Activated CD4-positive, alpha-beta T cell treated with anti-CD3 and anti-CD28 coated beads, Interleukin-2, amount 10 ng/mL, durations not matched to agents 7 days and 5 days (primary cell): ENCODE data around the gene ALAS1. TPM values are rescaled to one million over a fixed set of nuclear protein-coding genes. Genes with fewer than 3 reads are reported as not detected.

Experiments
- CTCF ChIA-PET: fragments of 350-600 bp; sonication (Branson Sonifier 250); formaldehyde crosslinking; loops from one replicate; lab custom pipeline; 2021; ENCODE audit warnings: antibody characterized with exemption; lab: Charles Lee
- POLR2A ChIA-PET: fragments of 350-600 bp; sonication (Branson Sonifier 250); formaldehyde crosslinking; loops from one replicate; lab custom pipeline; 2021; ENCODE audit warnings: antibody characterized with exemption; lab: Charles Lee
- DNase-seq: peaks from one replicate; pipeline ENCODE4 v3.0.0-alpha.2; 2020
- H3K27ac Mint-ChIP-seq: one replicate; pipeline ENCODE4 v1.8.0; 2021; ENCODE audit warnings: mild to moderate bottlenecking, moderate library complexity, mixed read lengths
- H3K27me3 Mint-ChIP-seq: one replicate; pipeline ENCODE4 v1.8.0; 2021; ENCODE audit warnings: mixed read lengths
- H3K36me3 Mint-ChIP-seq: one replicate; pipeline ENCODE4 v1.8.0; 2021; ENCODE audit warnings: low read depth, mixed read lengths
- H3K4me1 Mint-ChIP-seq: one replicate; pipeline ENCODE4 v1.8.0; 2021; ENCODE audit warnings: mixed read lengths
- H3K4me3 Mint-ChIP-seq: one replicate; pipeline ENCODE4 v1.8.0; 2021; ENCODE audit warnings: mild to moderate bottlenecking, moderate library complexity, mixed read lengths
- H3K9me3 Mint-ChIP-seq: one replicate; pipeline ENCODE4 v1.8.0; 2021; ENCODE audit warnings: mixed read lengths
- total RNA-seq, 2 experiments: library from RNA; stranded (reverse); gene quantifications; one replicate each; pipeline ENCODE4 v1.2.3, GENCODE V29; 2021

Gene ALAS1
- total RNA-seq, 2 experiments from 2014 or later: 47.5 to 58.4 TPM

GRCh38 chr3:52256159-52256558 is 58.2 kb downstream of the ALAS1 start:
- ChIA-PET CTCF (interaction anchor here (0.7 to 2.0 kb wide), 3 partner anchors 11 to 260 kb away, joined by 3 to 4 read pairs (median 4); no protein-coding TSS in a partner anchor), POLR2A (no interaction called here)
- peak overlapping the region; percentile 97 for H3K27ac Mint-ChIP-seq
- peaks cover 91% of the 10 kb centered on the region for H3K4me1 Mint-ChIP-seq
- no peaks in the 10 kb centered on the region for H3K9me3 Mint-ChIP-seq
- peaks cover 92% of the 10 kb centered on the region for H3K36me3 Mint-ChIP-seq
- DNase-seq: no peak
- no peaks in the 10 kb centered on the region for H3K27me3 Mint-ChIP-seq
- no peak overlapping the region for H3K4me3 Mint-ChIP-seq

DNA sequence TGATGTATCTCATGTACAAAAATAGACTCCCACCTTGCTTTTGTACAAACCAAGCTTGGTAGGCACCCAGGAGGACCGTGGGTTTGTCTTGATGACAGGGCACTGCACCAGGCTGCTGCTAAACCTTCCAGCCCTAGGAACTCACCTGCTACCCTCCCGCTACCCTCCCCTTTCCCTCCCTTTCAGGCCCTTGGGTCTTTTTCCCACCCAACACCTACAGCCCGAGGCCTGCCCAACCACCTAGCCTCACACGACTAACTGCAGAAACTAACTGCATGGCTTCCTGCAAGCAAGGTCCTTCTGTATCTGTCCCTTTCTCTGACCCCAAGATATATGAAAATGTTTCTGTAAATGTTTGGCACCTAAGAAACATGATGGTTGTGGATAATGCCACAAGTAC is 58.7 kb downstream of the ALAS1 start:
- H3K27ac Mint-ChIP-seq: peak overlapping the region; percentile 97
- no peak for DNase-seq
- H3K27me3 Mint-ChIP-seq: no peaks in the 10 kb centered on the region
- ChIA-PET POLR2A (no interaction called here), CTCF (interaction anchor here (1.1 to 2.0 kb wide), 2 partner anchors 11 to 36 kb away, joined by 4 read pairs; no protein-coding TSS in a partner anchor)
- H3K4me3 Mint-ChIP-seq: no peak overlapping the region
- peaks cover 97% of the 10 kb centered on the region for H3K36me3 Mint-ChIP-seq
- H3K4me1 Mint-ChIP-seq: peaks cover 94% of the 10 kb centered on the region
- no peaks in the 10 kb centered on the region for H3K9me3 Mint-ChIP-seq

- no peak overlapping the region for H3K27ac Mint-ChIP-seq
- no peak for DNase-seq
- no peaks in the 10 kb centered on the region for H3K9me3 Mint-ChIP-seq
- H3K4me1 Mint-ChIP-seq: peaks cover 95% of the 10 kb centered on the region
- CTCF ChIA-PET: interaction anchor here (1.2 to 4.4 kb wide), 4 partner anchors 10 to 21 kb away, joined by 3 to 17 read pairs (median 9); partner anchors contain the start of genes PPM1M, TWF2 and WDR82
- H3K27me3 Mint-ChIP-seq: no peaks in the 10 kb centered on the region
- peaks cover 97% of the 10 kb centered on the region for H3K36me3 Mint-ChIP-seq
- POLR2A ChIA-PET: no interaction called here
- no peak overlapping the region for H3K4me3 Mint-ChIP-seq
Observed at GRCh38 chr3:52257911-52258310, 60.0 kb downstream of the ALAS1 start.

DNA sequence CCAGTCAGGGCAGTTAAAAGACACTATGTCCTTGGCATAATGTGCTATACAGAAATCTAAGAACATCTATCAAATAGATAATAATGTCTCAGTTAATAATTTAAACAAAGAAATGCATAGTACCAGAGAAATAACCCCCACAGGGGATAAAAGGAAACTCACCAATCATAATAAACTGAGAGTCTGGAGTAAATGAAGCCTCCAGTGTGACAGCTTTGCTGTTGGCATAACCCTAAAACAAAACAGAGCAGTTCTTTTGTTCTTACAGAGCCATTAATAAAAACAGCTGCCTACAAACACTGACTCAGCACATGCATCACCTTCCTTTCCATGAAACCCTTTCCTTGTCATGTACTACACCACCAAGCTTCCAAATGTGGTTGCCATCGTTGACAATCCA is 61.1 kb downstream of the ALAS1 start:
- ChIA-PET POLR2A (no interaction called here), CTCF (interaction anchor here (0.9 to 4.4 kb wide), 8 partner anchors 11 to 39 kb away, joined by 3 to 17 read pairs (median 4); partner anchors contain the start of genes PPM1M, TWF2 and WDR82)
- Mint-ChIP-seq H3K36me3 (peaks cover 99% of the 10 kb centered on the region), H3K9me3 (no peaks in the 10 kb centered on the region), H3K4me1 (peaks cover 95% of the 10 kb centered on the region), H3K4me3 (no peak overlapping the region), H3K27me3 (no peaks in the 10 kb centered on the region), H3K27ac (no peak overlapping the region)
- DNase-seq: no peak

DNA sequence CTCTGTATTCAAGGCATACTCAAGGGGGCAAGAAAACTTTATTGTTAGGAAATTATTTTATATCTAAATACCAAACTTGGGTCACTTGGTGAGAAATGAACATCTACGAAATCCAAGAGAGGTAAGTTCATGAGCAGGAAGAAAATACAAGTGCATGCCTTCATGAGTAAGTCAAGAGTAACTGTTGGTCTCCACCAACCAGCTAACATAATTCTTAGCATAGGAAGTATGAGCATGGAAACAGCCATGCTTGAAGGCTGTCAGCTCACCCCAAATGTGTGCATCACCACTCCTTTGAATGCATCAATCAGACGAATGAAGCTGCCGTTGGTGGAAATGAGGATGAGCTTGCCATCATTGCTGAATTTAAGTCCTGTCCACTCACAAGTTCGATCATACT is 61.5 kb downstream of the ALAS1 start:
- CTCF ChIA-PET: interaction anchor here (0.9 to 4.4 kb wide), 7 partner anchors 9 to 39 kb away, joined by 3 to 17 read pairs (median 5); partner anchors contain the start of gene WDR82
- no peak overlapping the region for H3K27ac Mint-ChIP-seq
- POLR2A ChIA-PET: no interaction called here
- H3K36me3 Mint-ChIP-seq: peaks cover 99% of the 10 kb centered on the region
- H3K4me3 Mint-ChIP-seq: no peak overlapping the region
- no peak for DNase-seq
- H3K4me1 Mint-ChIP-seq: peaks cover 95% of the 10 kb centered on the region
- no peaks in the 10 kb centered on the region for H3K9me3 Mint-ChIP-seq
- no peaks in the 10 kb centered on the region for H3K27me3 Mint-ChIP-seq

GRCh38 chr3:52262447-52262846 is 64.5 kb downstream of the ALAS1 start:
- H3K4me1 Mint-ChIP-seq: peaks cover 86% of the 10 kb centered on the region
- DNase-seq: no peak
- peak overlapping the region; percentile 80 for H3K27ac Mint-ChIP-seq
- H3K36me3 Mint-ChIP-seq: peaks cover 93% of the 10 kb centered on the region
- ChIA-PET CTCF (interaction anchor here (1.8 to 2.6 kb wide), 3 partner anchors 9 to 16 kb away, joined by 4 to 22 read pairs (median 9); partner anchors contain the start of gene WDR82), POLR2A (interaction anchor here (0.6 kb wide), 1 partner anchor 11 kb away, joined by 5 read pairs; no protein-coding TSS in a partner anchor)
- peak overlapping the region; percentile 42 for H3K4me3 Mint-ChIP-seq
- H3K9me3 Mint-ChIP-seq: no peaks in the 10 kb centered on the region
- H3K27me3 Mint-ChIP-seq: no peaks in the 10 kb centered on the region

Other genes starting within 250 kb of the ALAS1 start
- gene GPR62, start 242.8 kb upstream of the ALAS1 start, total RNA-seq: not detected
- gene PCBP4, start 230.7 kb upstream of the ALAS1 start, total RNA-seq: 10 to 100 TPM; 21.4 to 27.2 TPM
- gene ABHD14B, start 224.1 kb upstream of the ALAS1 start, total RNA-seq: 10 to 100 TPM; 47.8 to 51.4 TPM
- 10 to 100 TPM; 11.5 to 16.7 TPM for gene ABHD14A, start 223.1 kb upstream of the ALAS1 start, total RNA-seq
- gene ACY1, start 214.6 kb upstream of the ALAS1 start, total RNA-seq: 10 to 100 TPM; 16.5 to 19.4 TPM
- gene RPL29, start 202.3 kb upstream of the ALAS1 start, total RNA-seq: 1,000 to 10,000 TPM; 1,423 to 1,425 TPM
- gene DUSP7, start 141.6 kb upstream of the ALAS1 start, total RNA-seq: 10 to 100 TPM; 38.3 to 42.0 TPM
- gene POC1A, start 43.7 kb upstream of the ALAS1 start, total RNA-seq: 10 to 100 TPM; 26.9 to 28.2 TPM
- gene TLR9, start 27.5 kb downstream of the ALAS1 start, total RNA-seq: under 1 TPM; 0.55 to 0.65 TPM
- gene TWF2, start 41.0 kb downstream of the ALAS1 start, total RNA-seq: 100 to 1,000 TPM; 117 to 119 TPM
- 10 to 100 TPM; 82.2 to 92.7 TPM for gene PPM1M, start 47.6 kb downstream of the ALAS1 start, total RNA-seq
- gene WDR82, start 80.5 kb downstream of the ALAS1 start, total RNA-seq: 100 to 1,000 TPM; 140 to 143 TPM
- 10 to 100 TPM; 25.0 to 29.4 TPM for gene GLYCTK, start 89.7 kb downstream of the ALAS1 start, total RNA-seq
- gene DNAH1, start 118.2 kb downstream of the ALAS1 start, total RNA-seq: 10 to 100 TPM; 25.2 to 25.7 TPM
- 100 to 1,000 TPM; 102 to 104 TPM for gene BAP1, start 211.8 kb downstream of the ALAS1 start, total RNA-seq
- gene PHF7, start 212.5 kb downstream of the ALAS1 start, total RNA-seq: 10 to 100 TPM; 14.0 to 16.5 TPM
- under 1 TPM in 1 of 2 experiments, not detected in 1; 0.15 TPM for gene SEMA3G, start 246.9 kb downstream of the ALAS1 start, total RNA-seq